GM19395 (cell line): ENCODE results near the gene DPP10.
"Not testable (repeated sequence)": the region's sequence is repeated elsewhere in the genome, so short reads cannot be mapped to it uniquely, and the experiment has no call there.

Experiments
- ATAC-seq: cut with Tn5 transposase; IDR thresholded peaks from one replicate; pipeline ENCODE4 v1.9.1; 2021; ENCODE audit warnings: mild to moderate bottlenecking, moderate library complexity; ENCODE audit not compliant: unreplicated experiment

The DPP10 gene

GRCh38 chr2:114937366-114937930 is 495.0 kb downstream of the DPP10 start:
- no peak for ATAC-seq

- ATAC-seq: no peak
Measured at GRCh38 chr2:114940785-114941458, 498.5 kb downstream of the DPP10 start.

GRCh38 chr2:114949228-114949804 is 506.9 kb downstream of the DPP10 start:
- ATAC-seq: no peak

GRCh38 chr2:114960389-114960788 is 517.9 kb downstream of the DPP10 start:
- ATAC-seq: no peak

- ATAC-seq: no peak
Measured at GRCh38 chr2:114962532-114962931, 520.1 kb downstream of the DPP10 start.

- no peak for ATAC-seq
Measured at GRCh38 chr2:114968748-114969400, 526.4 kb downstream of the DPP10 start.

GRCh38 chr2:115004321-115004720 is 561.9 kb downstream of the DPP10 start:
- ATAC-seq: not testable (repeated sequence)

- no peak for ATAC-seq
Measured at GRCh38 chr2:115011721-115012120, 569.3 kb downstream of the DPP10 start.

- ATAC-seq: not testable (repeated sequence)
Measured at GRCh38 chr2:115022013-115022412, 579.6 kb downstream of the DPP10 start.

- no peak for ATAC-seq
Measured at GRCh38 chr2:115034801-115035200, 592.4 kb downstream of the DPP10 start.

GRCh38 chr2:115036818-115037217 is 594.4 kb downstream of the DPP10 start:
- ATAC-seq: no peak

- no peak for ATAC-seq
Measured at GRCh38 chr2:115057473-115057872, 615.0 kb downstream of the DPP10 start.

GRCh38 chr2:115070002-115070401 is 627.6 kb downstream of the DPP10 start:
- ATAC-seq: no peak

GRCh38 chr2:115071534-115071933 is 629.1 kb downstream of the DPP10 start:
- ATAC-seq: no peak

- no peak for ATAC-seq
Measured at GRCh38 chr2:115075800-115076199, 633.4 kb downstream of the DPP10 start.

GRCh38 chr2:115077626-115078025 is 635.2 kb downstream of the DPP10 start:
- no peak for ATAC-seq

GRCh38 chr2:115083225-115083624 is 640.8 kb downstream of the DPP10 start:
- no peak for ATAC-seq

- no peak for ATAC-seq
Measured at GRCh38 chr2:115083711-115084110, 641.3 kb downstream of the DPP10 start.

- no peak for ATAC-seq
Measured at GRCh38 chr2:115084446-115084845, 642.0 kb downstream of the DPP10 start.

- not testable (repeated sequence) for ATAC-seq
Measured at GRCh38 chr2:115086051-115086620, 643.7 kb downstream of the DPP10 start.

- no peak for ATAC-seq
Measured at GRCh38 chr2:115094441-115094840, 652.0 kb downstream of the DPP10 start.

GRCh38 chr2:115105966-115106365 is 663.5 kb downstream of the DPP10 start:
- ATAC-seq: no peak
